HG03095 (cell line): ENCODE data around the gene SORCS2.

Experiments
- ATAC-seq: cut with Tn5 transposase; IDR thresholded peaks from one replicate; pipeline ENCODE4 v1.9.1; 2021; ENCODE audit warnings: moderate library complexity; ENCODE audit not compliant: unreplicated experiment

Gene SORCS2

DNA sequence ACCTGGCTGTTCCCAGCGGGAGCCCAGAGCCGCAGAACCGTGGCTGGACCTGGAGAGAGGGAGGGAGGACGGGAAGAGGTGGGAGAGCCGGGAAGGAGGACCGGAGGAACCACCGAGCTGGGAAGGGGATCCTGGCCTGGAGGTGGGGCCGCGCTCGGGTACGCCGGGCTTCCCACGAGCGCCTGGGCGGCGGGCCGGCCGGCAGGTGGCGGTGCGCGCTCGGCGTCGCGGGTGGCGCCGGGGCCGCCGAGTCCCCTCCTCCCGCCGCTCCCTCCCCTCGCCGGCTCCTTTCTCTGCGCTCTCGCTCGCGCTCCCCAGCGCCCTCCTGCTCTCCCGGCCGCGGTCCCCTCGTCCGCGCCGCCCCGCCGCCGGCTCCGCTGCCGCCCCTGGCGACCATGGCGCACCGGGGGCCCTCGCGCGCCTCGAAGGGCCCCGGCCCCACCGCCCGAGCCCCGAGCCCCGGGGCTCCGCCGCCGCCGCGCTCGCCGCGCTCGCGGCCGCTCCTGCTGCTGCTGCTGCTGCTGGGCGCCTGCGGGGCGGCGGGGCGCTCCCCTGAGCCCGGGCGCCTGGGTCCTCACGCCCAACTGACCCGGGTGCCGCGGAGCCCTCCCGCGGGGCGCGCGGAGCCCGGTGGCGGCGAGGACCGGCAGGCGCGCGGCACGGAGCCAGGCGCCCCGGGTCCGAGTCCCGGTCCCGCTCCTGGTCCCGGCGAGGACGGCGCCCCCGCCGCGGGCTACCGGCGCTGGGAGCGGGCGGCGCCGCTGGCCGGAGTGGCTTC lies at the start of gene SORCS2:
Gene SORCS2, plus strand, starts transcription at position 287 of the 778 bp plus-strand sequence.
- ATAC-seq, result no peak

DNA sequence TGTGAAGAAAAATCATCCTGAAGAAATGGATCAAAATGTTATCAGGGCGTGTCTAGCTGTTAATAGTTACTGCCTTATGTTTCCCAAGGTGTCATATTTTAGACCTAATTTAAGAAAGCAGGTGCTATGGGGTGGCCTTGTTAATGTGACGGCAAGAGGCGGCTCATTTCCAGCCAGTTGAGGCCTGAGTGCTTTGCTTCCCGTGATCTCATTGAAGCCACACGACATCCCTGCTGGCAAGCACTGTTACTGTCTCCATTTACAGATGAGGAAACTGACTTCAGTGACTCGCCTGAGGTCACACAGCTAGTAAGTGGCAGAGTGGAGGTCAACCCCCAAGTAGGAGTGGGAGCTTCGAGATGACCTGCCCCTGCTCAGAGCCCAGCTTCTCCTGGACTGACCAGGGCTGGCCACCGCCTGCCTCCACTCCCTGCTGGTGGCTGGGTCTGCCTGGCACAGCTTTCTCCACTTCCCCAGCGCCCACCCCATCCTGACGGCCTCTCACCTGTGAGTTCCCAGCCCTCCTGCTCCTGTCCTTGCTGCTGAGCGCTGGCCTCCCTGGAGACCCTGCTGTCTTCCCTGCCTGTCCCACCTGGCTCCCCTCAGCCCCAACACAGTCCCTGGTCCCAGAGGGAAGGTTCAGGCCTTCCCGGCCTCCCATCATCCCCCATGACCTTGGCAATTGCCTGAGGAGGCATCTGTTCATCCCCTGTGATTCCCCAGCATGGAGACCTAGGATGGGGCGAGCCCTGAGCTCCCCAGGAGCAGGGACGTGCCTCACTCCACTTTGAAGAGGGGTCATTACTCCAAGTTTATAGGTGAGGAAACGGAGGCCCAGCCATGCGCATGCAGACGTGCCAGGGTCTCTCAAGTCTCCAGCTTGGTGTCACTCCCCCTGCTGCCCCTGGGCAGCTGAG lies 47.7 kb upstream of the SORCS2 start:
- no peak for ATAC-seq

DNA sequence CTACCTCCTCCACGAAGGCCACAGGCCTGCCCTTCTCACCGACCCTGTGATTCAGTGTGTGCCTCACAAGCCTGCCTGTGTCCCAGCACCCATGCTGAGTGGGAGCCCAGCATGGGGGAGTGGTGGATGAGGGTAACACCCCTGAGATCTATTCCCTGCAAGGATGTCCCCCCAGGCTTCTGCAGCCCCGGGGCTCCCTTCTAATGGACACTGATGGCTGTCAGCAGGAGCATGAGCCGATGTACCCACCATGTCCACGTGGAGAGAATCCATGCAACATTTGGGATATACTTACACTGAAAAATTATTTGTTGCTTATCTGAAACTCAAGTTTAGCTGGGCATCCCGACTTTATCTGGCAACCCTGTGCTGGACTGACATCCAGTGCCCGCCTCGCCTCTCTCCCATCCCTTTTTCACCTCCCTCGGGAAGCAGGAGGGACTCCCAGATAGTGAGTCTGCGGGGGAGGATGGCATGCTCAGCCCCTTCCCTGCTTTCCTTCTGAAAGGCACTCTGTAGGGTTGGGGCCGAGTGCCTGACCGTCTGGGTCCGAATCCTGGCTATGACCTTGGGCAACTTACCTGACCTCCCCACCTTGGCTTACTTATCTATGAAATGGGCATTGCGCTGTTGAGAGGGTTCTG lies 46.9 kb upstream of the SORCS2 start:
- no peak for ATAC-seq

DNA sequence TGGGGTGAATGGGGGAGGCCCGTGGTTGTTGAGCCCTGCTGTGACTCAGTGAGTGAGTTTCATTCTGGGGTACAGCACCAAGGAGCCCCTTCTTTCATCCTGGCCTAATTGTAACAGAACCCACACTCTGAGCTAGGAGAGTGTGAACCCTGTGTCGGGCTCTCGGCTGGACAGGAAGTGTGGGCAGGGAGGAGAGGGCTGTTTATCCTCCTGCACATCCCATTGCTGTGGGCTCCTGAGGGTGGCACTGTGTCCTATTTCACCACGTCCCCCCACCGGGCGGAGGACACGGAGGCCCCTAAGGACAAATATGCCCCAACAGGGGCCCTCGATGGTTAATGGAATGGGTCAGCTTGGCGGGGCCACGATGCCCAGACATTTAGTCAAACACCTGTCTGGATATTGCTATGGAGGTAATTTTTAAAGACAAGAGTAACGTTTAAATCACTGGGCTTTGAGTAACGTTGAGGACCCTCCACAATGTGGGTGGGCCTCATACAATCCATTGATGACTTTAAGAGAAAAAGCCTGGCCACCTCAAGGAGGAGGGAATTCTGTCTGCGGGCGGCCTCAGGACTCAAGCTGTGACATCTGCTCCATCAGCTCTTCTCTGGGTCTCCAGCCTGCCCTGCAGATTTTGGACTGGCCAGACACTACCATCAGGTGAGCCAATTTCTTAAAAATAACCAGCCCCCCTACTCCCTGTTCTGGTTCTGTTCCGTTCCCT lies 46.1 kb upstream of the SORCS2 start:
- no peak for ATAC-seq

DNA sequence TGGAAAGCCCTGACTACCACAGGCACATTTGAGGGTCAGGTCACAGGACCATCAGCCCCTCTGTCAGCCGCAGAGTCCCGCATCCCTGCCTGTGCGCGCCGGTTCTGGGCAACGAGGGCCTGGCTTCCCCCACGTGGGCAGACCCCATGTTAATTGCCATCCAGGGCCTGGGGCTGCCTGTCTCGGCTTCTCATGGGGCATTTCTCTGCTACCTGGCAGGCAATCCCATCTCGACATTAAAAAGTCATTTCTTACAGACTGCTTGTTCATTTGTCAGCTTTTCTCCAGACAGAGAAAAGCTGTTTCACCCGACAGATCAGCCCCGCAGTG lies 45.6 kb upstream of the SORCS2 start:
- no peak for ATAC-seq

DNA sequence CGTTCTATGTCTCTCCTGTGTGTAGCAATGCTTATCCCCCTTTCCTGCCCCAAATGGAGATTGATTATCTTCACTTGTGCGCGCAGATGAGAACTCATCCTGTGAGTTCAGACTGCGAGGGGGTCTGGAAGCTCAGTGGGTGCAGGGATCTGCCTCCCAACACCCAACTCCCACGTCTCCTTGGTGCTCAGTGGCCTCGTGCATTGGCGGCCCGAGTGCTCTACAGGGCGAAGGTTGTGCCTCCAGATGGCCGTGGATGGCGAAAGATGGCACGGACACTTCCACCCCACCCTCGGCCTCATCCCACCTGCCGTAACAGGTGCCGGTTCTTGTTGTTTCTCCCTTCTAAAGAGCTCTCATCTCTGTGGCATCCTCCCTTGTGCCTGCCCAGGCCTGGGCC lies 45.1 kb upstream of the SORCS2 start:
- ATAC-seq, result no peak

DNA sequence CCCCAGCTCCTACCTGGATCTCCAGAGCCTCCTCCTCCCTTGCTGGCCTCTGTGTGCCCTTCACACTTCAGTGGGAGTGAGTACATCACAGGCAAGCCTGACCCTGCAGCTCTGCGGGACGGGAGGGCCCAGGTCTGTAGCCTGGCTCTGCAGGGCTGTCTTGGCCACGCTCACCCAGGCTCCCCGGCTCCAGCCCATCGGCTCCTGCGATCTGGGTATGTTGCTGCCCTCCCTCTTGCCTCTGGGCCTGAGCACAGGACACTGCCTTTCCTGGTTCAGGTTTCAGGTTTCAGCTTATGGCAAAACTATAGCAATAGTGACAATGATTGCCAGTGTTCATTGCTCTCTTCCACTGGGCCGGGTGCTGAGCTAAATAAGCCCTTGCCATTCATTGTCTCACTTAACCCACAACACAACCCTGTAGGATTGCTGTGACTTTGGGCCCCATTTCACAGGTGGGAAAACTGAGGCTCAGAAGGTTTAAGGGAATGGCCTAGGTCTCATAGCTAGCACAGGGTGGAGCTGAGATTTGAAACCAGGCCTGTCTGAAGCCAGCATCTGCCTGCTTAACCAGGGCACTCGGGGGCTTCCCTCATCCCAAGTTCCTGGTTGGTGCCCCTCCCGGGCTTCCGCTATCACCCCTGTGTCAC lies 44.6 kb upstream of the SORCS2 start:
- ATAC-seq, result no peak

DNA sequence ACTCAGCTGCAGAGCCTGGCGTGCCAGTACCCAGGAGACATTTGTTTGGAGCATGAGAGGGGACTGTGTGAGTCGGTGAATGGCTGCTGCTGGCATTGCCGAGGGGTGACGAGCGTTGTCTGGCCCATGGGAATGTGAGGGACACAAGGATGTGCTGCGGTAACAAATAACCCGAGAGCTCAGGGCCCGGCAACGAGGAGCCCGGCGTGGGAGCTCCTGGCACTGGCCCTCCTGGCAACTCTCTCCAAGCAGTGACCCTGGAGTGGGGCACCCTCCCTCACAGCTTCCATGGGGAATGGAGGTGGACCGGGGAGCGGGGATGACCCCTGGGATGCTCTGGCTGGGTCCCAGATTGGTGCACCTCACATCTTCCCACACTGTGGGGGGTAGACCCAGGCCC lies 44.0 kb upstream of the SORCS2 start:
- no peak for ATAC-seq

DNA sequence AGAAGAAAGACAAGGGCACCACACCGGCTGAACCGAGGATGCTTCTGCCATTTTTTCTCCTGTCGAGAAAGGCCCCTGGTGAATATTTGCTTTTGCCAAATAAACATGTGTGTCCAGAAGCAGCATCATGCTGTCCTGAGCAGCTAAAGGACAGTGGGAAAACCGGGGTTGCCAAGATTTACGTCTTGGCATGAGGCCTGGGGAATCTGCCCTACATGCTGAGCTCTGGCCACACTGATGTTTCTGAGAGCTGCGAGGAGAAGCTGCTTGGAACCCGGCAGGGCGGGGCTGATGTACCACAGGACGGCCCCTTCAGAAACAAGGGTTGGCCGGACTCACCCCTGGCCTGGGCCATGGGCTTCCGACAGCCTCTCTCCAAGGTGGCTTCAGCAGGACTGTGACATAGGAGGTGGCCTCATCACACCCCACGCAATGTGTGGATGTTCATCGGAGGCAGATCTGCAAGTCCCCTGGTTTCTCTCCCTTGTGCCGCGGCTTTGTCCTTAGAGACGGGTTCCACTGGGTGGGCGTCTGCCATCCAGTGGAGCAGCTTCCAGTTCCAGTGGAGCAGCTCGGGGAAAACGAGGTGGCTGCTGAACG lies 42.2 kb upstream of the SORCS2 start:
- ATAC-seq, result no peak

DNA sequence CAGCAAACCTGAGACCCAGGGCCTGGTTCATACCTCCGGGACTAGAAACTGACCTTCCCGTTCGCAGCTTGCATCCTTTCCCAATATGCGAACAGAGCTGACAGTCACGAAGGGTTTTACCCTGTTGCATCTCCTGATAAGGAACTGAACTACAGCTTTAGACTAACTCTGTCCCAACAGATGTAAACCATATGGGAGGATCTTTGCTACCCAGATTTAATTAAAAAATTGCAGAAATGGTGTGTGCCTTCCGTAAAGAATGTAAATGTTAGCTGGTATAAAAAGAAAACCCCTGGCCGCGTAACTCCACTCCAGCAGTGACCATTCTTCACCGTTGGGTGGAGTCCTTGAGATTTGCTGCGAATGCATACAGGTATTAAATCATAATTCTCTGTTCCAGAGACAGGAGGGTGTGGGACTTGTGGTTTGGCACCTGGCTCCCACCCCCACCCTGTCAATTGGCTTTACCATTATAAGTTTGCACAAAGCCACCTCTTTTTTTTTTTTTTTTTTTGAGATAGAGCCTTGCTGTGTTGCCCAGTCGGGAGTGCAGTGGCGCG lies 40.6 kb upstream of the SORCS2 start:
- ATAC-seq, result no peak

DNA sequence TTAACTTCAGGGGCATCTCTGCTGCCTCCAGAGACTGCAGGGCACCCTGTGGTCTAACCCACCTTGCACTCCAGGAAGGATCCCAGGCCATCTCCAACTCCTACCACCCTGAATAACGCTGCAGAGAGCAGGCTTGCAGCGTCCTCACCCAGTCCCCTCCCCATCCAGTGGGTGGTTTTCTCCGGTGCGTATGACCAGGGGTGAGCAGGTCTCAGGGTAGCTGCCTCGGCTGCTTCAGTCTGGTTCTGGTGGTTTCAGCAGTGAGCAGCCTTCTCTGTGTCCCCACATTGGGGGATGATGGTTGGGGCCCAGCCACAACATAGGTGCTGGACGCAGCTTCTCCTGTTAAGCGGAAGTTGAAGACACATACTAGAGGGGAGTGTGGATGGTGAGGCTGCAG lies 38.6 kb upstream of the SORCS2 start:
- no peak for ATAC-seq

DNA sequence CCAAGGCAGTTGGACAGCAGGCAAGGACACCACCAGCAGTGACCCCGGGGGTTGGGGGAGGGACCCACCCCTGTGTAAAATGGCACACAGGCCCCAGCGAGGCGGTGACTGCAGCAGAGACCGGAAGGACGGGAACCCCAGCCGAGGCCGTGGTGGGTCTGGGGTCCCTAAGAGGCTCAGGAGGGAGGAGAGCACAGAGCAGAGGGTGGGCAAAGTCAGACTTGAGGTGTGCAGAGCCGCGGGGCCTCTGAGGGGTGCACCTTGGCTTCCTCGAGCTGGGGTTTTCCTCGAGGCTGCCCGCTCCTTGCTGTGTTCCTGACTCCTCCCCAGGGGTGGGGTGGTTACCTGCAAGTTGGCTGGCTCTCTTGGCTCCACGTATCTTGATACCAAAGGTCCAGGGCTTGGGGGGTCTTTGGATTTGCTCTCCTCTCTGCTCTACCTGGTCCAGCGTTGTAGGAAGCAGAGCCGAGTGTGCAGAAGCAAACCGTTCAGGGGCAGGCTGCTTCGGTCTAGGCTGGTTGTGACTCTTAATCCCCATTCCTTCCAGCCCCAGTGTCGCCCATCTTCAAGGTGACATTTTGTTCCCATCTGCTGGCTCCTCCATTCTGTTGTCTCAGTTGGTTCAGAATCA lies 37.9 kb upstream of the SORCS2 start:
- ATAC-seq, result no peak

DNA sequence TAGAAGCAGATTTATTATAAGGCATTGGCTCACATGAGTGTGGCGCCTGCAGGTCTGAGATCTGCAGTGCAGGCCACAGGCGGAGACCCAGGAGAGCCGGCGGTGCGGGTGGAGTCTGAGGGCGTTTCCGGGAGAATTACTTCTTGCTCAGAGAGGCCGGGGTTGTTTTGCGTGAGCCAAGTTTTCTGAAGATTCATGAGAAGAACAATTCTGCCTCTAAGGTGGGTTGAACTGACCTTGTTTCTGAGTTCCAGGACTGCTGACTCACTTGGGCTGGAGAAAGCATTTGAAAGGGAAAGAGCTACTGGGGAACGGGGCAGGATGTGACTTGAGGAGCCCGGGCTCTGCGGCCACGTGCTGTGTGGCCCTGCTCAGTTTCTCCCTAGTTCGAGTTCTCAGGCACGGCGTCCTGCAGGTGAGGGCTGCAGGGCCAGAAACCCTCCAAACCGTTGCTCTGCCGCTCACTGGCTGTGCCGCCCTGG lies 36.7 kb upstream of the SORCS2 start:
- no peak for ATAC-seq

DNA sequence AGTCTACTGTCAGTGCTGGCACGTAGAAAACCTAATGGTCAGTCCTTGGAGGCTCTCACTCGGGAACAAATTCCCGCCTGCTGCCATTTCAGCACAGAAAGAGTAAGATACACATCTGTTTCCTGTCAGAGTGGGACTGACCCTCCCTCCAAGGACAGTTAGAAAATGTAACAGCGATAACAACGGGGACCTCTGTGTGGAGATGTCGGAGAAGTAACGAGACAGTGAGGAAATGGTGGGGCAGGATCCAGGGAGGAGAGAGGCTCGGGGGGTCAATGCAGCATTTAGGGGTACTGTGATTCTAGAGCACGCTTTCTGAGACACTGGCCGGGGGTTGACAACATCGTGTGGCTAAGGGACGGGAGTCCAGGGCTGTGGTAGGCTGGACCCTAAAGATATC lies 36.0 kb upstream of the SORCS2 start:
- no peak for ATAC-seq

DNA sequence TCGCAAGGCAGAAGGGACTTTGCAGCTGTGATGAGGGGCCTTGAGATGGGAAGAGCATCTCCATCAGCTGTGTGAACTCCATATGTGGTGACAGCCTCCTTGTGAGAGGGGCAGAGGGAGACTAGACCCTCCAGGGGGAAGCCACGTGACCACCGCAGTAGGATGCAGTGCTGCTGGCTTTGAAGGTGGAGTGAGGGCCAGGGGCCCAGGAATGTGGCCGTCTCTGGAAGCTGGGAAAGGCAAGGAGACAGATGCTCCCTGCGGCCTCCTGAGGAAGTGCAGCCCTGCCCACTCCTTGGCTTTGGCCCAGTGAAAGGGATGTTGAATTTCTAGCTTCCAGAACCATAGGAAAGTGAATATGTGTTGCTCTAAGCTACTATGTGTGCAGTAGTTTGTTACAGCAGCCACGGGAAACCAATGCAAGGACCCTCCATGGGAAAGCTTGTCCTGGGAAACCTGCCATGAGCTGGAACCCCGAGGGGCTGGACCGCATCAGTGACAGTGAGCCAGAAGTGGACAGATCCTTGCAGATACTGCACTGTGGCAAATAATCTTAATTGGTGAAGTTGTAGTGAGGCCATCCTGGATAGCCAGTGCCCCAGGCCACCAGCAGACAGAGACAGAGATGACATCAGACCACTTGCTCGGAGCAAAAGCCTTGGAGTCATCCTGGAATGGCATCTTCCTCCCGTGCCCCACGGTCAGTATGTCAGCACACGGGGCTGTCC lies 35.4 kb upstream of the SORCS2 start:
- ATAC-seq, result no peak

DNA sequence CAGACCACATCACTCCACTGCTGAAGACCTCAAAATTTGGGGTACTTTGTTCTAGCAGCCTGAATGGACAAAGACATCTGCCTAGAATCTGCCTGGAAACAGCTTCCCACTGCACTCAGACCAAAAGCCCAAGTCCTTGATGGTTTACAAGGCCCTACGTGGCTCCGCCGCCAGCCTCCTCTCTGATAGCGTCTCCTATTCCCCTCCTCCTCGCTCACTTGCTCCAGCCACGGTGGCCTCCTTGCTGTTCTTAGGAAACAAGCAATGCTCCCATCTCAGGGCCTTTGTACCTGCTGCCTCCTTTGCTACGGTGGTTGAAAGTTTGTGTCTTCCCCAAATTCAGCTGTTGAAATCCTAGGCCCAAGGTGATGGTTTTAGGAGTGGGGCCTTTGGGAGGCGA lies 34.7 kb upstream of the SORCS2 start:
- ATAC-seq, result no peak

DNA sequence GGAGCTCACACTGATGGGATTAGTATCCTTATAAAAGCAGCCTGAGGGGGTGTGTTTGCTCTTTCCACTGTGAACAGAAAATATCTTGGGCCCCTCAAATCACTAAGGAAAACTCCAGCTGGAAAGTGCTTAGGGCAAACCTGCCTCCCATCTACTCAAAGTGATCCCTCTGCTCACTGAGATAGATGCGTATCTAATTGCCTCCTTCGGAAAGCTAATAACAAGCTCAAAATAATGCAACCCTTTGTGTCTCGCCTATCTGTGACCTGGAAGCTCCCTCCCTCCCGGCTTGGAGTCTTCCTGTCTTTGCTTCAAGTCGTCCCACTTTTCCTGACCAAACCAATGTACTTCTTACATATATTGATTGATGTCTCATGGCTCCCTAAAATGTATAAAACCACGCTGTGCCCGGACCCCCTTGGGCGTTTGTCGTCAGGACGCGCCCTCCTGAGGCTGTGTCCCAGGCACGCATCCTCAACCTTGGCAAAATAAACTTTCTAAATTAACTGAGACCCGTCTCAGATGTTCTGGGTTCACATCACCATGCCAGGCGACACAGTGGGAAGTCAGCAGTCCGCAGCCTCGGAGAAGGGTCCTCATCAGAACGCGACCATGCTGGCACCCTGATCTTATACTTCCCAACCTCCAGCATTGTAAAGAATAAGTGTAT lies 34.1 kb upstream of the SORCS2 start:
- no peak for ATAC-seq

DNA sequence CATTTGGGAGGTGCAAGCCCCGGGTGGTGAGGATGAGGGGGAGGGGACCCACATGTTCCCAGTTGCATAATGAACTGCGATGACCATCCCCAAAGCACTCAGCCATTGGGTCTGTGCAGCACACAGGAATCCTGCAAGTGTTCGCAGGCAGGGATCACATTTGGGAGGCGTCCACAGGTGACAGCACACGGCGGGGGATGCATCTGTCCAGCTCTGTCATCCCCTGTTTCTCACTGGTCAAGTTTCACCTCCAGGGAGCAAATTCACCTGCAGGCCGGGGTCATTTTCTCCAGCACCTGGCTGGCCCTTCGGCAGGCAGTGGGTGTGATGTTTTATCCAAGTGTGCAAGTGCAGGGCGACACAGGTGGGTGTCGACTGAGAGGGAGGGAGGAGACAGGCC lies 33.3 kb upstream of the SORCS2 start:
- ATAC-seq, result no peak
